ENCODE data around the gene FAM120B.
A peak's percentile ranks its signal among the peaks of the same experiment; 100 is the strongest.

The FAM120B gene

GRCh38 chr6:170365121-170365520, 58.6 kb downstream of the FAM120B start:
- DNase-seq = no peak

- DNase-seq = no peak
Measured at GRCh38 chr6:170365593-170365992, 59.0 kb downstream of the FAM120B start.

DNA sequence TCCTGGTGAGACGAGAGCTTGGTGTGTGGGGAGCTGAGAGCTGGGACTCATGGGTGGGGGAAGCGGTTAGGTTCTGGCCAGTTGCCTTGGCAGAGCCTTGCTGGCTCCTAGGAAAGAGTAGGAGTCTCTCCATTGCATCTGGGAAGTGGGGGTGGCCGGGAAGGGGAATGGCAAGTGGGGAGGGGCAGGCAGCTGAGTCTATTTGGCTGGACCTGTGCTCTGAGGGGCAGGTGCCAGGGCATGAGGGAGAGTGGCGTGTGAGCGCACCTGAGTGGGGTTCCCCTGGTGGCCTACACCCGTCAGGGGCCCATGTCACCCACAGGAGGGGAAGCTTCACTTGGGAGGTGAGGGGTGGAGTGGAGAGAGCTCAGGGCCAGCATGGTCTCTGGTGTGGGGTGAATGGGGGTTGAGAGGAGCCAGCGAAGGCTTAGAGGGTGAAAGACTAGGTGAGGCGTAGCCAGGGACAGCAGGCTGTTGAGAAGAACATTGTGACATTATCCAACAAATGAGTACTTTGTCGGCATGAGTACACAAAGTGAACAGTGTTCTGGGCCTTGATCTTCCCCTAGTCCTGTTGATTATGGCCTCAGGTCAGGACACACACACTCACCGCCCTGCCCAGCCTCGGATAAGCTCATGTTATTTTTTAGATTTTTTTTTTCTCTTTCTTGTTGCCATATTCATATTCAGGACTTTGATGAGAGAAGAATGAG, 59.8 kb downstream of the FAM120B start:
- no peak for DNase-seq

GRCh38 chr6:170367241-170367640, 60.7 kb downstream of the FAM120B start:
- DNase-seq = no peak

GRCh38 chr6:170368544-170368943, 62.0 kb downstream of the FAM120B start:
- DNase-seq = no peak

GRCh38 chr6:170369403-170369802, 62.8 kb downstream of the FAM120B start:
- DNase-seq = no peak

- no peak for DNase-seq
Measured at GRCh38 chr6:170370416-170370815, 63.9 kb downstream of the FAM120B start.

GRCh38 chr6:170371080-170371479, 64.5 kb downstream of the FAM120B start:
- DNase-seq = no peak

DNA sequence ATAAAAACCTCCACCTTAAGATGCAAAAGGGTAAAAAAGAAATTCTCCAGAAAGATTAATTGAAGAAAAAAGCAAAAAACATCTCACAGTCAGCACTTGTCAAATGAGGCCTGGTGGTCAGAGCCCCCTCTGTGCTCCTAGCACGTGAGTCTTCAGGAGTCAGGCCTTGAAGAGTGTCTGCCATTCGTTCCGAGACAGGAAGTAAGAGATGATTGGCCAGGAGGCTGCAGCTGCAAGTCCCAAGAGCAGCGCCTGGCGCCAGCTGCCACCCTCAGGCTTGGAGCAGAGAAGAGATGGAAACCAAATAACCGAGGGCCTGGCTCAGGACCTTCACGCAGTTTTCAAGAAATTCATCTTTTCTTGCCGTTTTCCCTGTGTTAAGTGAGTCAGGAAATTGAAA, 65.0 kb downstream of the FAM120B start:
- no peak for DNase-seq

- no peak for DNase-seq
Measured at GRCh38 chr6:170372380-170373325, 66.1 kb downstream of the FAM120B start.

GRCh38 chr6:170374571-170375444, 68.2 kb downstream of the FAM120B start:
- peak in 1 of 2 donors; percentile 1 for DNase-seq

GRCh38 chr6:170375661-170376060, 69.1 kb downstream of the FAM120B start:
- DNase-seq = no peak

GRCh38 chr6:170376386-170377043, 70.0 kb downstream of the FAM120B start:
- DNase-seq = no peak

GRCh38 chr6:170378502-170378901, 71.9 kb downstream of the FAM120B start:
- DNase-seq = peak; percentile 11 to 18

DNA sequence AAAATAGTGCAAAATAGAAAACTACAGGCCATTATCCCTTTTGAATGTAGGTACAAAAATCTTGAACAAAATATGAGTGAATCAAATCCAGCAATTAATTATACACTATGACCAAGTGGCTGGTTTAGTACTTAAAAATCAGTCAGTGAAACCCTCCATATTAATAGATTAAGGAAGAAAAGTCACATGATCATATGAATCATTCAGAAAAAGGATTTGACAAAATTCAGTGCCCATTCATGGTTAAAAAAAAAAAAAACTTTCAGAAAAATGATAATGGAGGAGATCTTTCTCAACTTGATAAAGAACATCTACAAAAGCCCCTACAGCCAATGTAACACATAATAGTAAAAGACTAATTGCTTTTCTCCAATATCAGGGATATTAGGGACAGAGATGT, 75.0 kb downstream of the FAM120B start:
- no peak for DNase-seq

DNA sequence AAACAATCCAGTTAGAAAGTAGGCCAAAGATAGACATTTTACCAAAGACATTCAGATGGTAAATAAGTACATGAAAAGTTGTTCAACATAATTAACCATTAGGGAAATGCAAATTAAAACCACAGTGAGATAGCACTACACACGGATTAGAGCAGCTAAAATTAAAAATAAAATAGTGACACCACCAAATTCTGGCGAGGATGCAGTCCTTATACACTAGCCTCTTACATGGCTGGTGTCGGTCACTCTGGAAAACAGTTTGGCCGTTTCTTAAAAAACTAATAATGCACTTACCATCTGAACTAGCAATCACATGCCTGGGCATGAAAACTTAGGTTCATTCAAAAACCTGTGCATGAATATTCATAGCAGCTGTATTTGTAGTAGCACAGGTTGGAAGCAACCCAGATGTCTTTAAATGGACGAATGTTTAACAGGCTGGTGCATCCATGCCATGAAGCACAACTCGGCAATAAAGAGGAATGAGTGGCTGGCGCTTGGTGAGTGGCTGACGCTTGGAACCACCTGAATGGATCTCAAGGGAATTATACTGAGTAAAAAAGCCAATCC, 77.0 kb downstream of the FAM120B start:
- no peak for DNase-seq

DNA sequence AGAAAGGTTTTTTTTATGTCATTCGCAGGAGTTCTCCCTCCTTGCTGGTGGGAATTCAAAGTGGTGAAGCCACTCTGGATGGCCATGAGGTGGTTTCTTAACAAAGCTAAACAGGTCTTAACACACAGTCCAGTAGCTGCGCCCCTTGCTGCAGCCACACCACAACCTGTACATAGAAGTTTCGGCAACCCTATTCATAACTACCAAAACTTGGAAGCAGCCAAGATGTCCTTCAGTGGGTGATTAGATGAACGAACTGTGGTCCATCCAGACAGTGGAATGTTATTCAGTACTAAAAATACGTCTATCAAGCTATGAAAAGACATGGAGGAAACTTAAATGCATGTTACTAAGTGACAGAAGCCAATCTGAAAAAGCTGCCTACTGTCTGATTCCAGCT, 78.9 kb downstream of the FAM120B start:
- no peak for DNase-seq

GRCh38 chr6:170388113-170388512, 81.6 kb downstream of the FAM120B start:
- no peak for DNase-seq

DNA sequence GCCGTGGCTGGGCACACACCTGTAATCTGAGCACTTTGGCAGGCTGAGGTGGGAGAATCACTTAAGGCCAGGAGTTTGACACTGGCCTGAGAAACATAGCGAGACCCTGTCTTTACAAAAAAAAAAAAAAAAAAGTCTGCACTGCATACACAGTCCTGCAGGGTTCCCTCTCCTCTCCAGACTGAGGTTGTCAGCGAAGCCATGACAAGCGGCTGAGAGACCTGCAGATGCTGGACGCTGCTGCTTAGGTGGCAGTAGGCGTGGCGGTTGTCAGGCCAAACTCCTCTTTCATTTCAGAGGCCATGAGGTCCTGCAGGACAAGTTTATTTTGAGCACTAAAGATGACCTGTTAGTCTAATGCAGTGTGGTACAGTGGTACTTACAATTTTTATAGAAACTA, 86.5 kb downstream of the FAM120B start:
- no peak for DNase-seq

- DNase-seq = no peak
Measured at GRCh38 chr6:170393807-170394399, 87.3 kb downstream of the FAM120B start.

DNA sequence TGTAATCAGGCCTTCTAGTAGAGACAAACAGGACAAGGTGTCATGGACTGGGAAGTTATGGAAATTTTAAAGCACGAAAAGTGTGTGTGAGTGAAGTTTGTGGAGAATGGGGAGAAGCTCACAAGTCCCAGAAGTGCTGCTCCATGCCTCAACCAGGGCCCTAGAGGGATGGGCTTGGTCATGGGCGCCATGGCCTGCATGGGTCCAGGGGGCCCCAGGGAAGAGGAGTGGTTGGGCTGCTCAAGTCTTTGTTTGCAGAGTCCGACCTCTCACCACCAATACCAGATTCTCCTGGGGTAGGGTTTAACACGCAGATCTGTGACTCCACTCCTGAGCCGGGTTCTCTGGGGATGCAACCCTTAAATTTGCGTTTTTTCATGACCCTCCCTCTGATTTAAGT, 88.4 kb downstream of the FAM120B start:
- DNase-seq = no peak
